Measurements from ENCODE around the gene C5orf34. TPM values are rescaled to one million over a fixed set of nuclear protein-coding genes. Genes with fewer than 3 reads are reported as not detected.
A peak's percentile ranks its signal among the peaks of the same experiment; 100 is the strongest.

The C5orf34 gene
- total RNA-seq, 1 experiment from 2014 or later = 9.4 TPM

DNA sequence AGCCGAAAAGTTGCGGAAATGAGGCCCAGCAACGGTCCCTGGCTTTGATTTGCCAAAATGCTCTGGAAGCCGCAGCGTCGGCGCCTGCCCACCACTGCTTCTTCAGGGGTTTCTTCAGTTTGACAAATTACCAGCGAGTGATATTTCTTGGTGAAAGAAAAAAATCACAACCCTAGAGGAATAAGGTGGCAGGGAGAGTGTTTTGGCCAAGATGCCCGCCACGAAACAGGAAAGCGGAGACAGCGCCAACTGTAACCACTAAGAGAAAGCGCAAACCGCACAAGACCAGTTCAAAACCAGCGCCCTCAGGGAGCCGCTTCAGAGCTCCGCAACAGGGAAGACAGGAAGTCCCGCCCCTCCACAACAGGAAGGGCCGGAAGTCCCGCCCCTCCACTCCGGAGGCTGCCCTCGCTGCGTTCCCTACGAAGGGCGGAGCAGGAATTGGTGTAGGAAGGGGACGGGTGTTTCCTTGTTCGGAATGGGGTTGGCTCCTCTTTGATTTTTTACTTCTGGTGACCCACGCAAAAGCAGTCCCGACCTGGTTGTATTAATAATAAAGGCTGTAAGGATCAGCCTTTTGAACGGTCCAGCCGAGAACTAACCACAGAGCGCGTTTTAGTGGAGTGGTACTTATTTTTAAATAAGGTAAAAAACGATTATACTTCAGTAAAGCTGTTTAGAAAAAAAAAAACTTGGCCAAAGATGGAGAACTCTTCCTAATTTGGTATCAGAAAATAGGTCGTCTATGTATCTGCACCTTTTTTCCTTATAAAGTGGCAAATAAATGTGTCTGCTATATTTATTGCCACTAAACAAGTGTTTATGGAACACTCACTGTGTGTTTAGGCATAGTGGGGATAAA, at the start of gene C5orf34 (continued):
- TF ChIP-seq, protein P1, sequence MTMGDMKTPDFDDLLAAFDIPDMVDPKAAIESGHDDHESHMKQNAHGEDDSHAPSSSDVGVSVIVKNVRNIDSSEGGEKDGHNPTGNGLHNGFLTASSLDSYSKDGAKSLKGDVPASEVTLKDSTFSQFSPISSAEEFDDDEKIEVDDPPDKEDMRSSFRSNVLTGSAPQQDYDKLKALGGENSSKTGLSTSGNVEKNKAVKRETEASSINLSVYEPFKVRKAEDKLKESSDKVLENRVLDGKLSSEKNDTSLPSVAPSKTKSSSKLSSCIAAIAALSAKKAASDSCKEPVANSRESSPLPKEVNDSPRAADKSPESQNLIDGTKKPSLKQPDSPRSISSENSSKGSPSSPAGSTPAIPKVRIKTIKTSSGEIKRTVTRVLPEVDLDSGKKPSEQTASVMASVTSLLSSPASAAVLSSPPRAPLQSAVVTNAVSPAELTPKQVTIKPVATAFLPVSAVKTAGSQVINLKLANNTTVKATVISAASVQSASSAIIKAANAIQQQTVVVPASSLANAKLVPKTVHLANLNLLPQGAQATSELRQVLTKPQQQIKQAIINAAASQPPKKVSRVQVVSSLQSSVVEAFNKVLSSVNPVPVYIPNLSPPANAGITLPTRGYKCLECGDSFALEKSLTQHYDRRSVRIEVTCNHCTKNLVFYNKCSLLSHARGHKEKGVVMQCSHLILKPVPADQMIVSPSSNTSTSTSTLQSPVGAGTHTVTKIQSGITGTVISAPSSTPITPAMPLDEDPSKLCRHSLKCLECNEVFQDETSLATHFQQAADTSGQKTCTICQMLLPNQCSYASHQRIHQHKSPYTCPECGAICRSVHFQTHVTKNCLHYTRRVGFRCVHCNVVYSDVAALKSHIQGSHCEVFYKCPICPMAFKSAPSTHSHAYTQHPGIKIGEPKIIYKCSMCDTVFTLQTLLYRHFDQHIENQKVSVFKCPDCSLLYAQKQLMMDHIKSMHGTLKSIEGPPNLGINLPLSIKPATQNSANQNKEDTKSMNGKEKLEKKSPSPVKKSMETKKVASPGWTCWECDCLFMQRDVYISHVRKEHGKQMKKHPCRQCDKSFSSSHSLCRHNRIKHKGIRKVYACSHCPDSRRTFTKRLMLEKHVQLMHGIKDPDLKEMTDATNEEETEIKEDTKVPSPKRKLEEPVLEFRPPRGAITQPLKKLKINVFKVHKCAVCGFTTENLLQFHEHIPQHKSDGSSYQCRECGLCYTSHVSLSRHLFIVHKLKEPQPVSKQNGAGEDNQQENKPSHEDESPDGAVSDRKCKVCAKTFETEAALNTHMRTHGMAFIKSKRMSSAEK (CRISPR knock-in tag; IDR thresholded peaks at IDR 0.05; ENCODE audit: borderline replicate concordance) = no peak
- TF ChIP-seq, protein P2, sequence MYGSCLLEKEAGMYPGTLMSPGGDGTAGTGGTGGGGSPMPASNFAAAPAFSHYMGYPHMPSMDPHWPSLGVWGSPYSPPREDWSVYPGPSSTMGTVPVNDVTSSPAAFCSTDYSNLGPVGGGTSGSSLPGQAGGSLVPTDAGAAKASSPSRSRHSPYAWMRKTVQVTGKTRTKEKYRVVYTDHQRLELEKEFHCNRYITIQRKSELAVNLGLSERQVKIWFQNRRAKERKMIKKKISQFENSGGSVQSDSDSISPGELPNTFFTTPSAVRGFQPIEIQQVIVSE (CRISPR knock-in tag; IDR thresholded peaks at IDR 0.05; ENCODE audit: borderline replicate concordance) = no peak
- TF ChIP-seq, protein P3, sequence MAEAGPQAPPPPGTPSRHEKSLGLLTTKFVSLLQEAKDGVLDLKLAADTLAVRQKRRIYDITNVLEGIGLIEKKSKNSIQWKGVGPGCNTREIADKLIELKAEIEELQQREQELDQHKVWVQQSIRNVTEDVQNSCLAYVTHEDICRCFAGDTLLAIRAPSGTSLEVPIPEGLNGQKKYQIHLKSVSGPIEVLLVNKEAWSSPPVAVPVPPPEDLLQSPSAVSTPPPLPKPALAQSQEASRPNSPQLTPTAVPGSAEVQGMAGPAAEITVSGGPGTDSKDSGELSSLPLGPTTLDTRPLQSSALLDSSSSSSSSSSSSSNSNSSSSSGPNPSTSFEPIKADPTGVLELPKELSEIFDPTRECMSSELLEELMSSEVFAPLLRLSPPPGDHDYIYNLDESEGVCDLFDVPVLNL (CRISPR knock-in tag; IDR thresholded peaks at IDR 0.05; ENCODE audit: borderline replicate concordance, low read depth) = 0 out of 2 replicates have a peak, but pooled peaks have one; percentile 35
- TF ChIP-seq, protein P4, sequence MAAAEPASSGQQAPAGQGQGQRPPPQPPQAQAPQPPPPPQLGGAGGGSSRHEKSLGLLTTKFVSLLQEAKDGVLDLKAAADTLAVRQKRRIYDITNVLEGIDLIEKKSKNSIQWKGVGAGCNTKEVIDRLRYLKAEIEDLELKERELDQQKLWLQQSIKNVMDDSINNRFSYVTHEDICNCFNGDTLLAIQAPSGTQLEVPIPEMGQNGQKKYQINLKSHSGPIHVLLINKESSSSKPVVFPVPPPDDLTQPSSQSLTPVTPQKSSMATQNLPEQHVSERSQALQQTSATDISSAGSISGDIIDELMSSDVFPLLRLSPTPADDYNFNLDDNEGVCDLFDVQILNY (CRISPR knock-in tag; IDR thresholded peaks at IDR 0.05) = 0 out of 2 replicates have a peak, but pooled peaks have one; percentile 24
- TF ChIP-seq, protein P5, sequence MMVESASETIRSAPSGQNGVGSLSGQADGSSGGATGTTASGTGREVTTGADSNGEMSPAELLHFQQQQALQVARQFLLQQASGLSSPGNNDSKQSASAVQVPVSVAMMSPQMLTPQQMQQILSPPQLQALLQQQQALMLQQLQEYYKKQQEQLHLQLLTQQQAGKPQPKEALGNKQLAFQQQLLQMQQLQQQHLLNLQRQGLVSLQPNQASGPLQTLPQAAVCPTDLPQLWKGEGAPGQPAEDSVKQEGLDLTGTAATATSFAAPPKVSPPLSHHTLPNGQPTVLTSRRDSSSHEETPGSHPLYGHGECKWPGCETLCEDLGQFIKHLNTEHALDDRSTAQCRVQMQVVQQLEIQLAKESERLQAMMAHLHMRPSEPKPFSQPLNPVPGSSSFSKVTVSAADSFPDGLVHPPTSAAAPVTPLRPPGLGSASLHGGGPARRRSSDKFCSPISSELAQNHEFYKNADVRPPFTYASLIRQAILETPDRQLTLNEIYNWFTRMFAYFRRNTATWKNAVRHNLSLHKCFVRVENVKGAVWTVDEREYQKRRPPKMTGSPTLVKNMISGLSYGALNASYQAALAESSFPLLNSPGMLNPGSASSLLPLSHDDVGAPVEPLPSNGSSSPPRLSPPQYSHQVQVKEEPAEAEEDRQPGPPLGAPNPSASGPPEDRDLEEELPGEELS (CRISPR knock-in tag; IDR thresholded peaks at IDR 0.05) = no peak
- TF ChIP-seq ZNF263 (CRISPR knock-in tag; IDR thresholded peaks at IDR 0.05; ENCODE audit: low read depth) (no peak), NFYB (CRISPR knock-in tag; conservative IDR thresholded peaks at IDR 0.05; ENCODE audit: low read depth) (no peak), RELA (CRISPR knock-in tag; IDR thresholded peaks at IDR 0.05; ENCODE audit: borderline replicate concordance) (no peak), MYBL2 (CRISPR knock-in tag; IDR thresholded peaks at IDR 0.05) (0 out of 2 replicates have a peak, but pooled peaks have one; percentile 83), TP53 (CRISPR knock-in tag; IDR thresholded peaks at IDR 0.05) (no peak), GRHL2 (CRISPR knock-in tag; IDR thresholded peaks at IDR 0.05; ENCODE audit: insufficient replicate concordance, severe bottlenecking) (no peak), NR2C2 (CRISPR knock-in tag; IDR thresholded peaks at IDR 0.05) (no peak), SP1 (CRISPR knock-in tag; conservative IDR thresholded peaks at IDR 0.05) (peak; percentile 63), ESRRA (CRISPR knock-in tag; IDR thresholded peaks at IDR 0.05; ENCODE audit: borderline replicate concordance) (no peak), ZNF416 (CRISPR knock-in tag; IDR thresholded peaks at IDR 0.05) (no peak), ZNF317 (CRISPR knock-in tag; IDR thresholded peaks at IDR 0.05; ENCODE audit: borderline replicate concordance, low read depth) (no peak), MXD4 (CRISPR knock-in tag; IDR thresholded peaks at IDR 0.05; ENCODE audit: borderline replicate concordance) (no peak), OVOL2 (CRISPR knock-in tag; IDR thresholded peaks at IDR 0.05; ENCODE audit: borderline replicate concordance) (no peak), GTF2I (CRISPR knock-in tag; conservative IDR thresholded peaks at IDR 0.05) (no peak), TEAD1 (CRISPR knock-in tag; IDR thresholded peaks at IDR 0.05) (no peak)
- TF ChIP-seq, protein P6, sequence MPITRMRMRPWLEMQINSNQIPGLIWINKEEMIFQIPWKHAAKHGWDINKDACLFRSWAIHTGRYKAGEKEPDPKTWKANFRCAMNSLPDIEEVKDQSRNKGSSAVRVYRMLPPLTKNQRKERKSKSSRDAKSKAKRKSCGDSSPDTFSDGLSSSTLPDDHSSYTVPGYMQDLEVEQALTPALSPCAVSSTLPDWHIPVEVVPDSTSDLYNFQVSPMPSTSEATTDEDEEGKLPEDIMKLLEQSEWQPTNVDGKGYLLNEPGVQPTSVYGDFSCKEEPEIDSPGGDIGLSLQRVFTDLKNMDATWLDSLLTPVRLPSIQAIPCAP (CRISPR knock-in tag; IDR thresholded peaks at IDR 0.05) = no peak
- TF ChIP-seq, protein P7, sequence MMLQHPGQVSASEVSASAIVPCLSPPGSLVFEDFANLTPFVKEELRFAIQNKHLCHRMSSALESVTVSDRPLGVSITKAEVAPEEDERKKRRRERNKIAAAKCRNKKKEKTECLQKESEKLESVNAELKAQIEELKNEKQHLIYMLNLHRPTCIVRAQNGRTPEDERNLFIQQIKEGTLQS (CRISPR knock-in tag; conservative IDR thresholded peaks at IDR 0.05) = no peak
- TF ChIP-seq, protein P8, sequence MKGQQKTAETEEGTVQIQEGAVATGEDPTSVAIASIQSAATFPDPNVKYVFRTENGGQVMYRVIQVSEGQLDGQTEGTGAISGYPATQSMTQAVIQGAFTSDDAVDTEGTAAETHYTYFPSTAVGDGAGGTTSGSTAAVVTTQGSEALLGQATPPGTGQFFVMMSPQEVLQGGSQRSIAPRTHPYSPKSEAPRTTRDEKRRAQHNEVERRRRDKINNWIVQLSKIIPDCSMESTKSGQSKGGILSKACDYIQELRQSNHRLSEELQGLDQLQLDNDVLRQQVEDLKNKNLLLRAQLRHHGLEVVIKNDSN (CRISPR knock-in tag; IDR thresholded peaks at IDR 0.05) = no peak
- TF ChIP-seq, protein P9, sequence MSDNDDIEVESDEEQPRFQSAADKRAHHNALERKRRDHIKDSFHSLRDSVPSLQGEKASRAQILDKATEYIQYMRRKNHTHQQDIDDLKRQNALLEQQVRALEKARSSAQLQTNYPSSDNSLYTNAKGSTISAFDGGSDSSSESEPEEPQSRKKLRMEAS (CRISPR knock-in tag; IDR thresholded peaks at IDR 0.05) = peak; percentile 64; the same call in 1 of the 2 replicates
- TF ChIP-seq, protein P10, sequence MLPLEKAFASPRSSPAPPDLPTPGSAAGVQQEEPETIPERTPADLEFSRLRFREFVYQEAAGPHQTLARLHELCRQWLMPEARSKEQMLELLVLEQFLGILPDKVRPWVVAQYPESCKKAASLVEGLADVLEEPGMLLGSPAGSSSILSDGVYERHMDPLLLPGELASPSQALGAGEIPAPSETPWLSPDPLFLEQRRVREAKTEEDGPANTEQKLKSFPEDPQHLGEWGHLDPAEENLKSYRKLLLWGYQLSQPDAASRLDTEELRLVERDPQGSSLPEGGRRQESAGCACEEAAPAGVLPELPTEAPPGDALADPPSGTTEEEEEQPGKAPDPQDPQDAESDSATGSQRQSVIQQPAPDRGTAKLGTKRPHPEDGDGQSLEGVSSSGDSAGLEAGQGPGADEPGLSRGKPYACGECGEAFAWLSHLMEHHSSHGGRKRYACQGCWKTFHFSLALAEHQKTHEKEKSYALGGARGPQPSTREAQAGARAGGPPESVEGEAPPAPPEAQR (CRISPR knock-in tag; IDR thresholded peaks at IDR 0.05) = no peak
